ENCODE results near the gene TOP3B.

DNA sequence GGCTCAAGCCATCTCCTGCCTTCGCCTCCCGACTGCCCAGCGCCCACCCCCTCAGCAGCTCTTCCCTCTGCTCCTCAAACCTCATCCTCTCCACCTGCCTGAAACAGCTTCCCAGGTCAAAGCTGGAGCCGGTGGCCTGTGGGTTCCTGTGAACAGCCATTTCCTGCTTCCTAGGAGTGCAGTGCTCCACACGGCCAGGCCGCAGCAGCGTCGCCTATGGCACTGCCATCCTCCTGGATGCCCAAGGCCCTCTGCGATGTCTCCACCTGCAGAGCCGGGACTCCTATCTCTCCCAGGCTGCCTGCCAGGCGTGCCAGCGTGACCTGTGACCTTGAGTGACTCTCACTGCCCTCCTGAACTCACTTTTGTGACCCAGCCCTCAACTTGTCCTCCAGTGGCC is 54.5 kb downstream of the TOP3B start:
- TF ChIP-seq RBM22 (IDR thresholded peaks at IDR 0.05; ENCODE audit: low read depth, low read length, poor library complexity, severe bottlenecking) (no peak), CAMTA2 (CRISPR knock-in tag; conservative IDR thresholded peaks at IDR 0.05) (no peak), ARID1B (IDR thresholded peaks at IDR 0.05) (no peak), HDAC2 (IDR thresholded peaks at IDR 0.05) (no peak), ZNF143 (CRISPR knock-in tag; IDR thresholded peaks at IDR 0.05) (no peak), KLF16 (IDR thresholded peaks at IDR 0.05) (no peak), POLR2A (conservative IDR thresholded peaks at IDR 0.05) (no peak), NFE2 (IDR thresholded peaks at IDR 0.05; ENCODE audit: low read depth) (no peak)
- TF ChIP-seq, protein P1, sequence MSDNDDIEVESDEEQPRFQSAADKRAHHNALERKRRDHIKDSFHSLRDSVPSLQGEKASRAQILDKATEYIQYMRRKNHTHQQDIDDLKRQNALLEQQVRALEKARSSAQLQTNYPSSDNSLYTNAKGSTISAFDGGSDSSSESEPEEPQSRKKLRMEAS (CRISPR knock-in tag; IDR thresholded peaks at IDR 0.05): no peak
- TF ChIP-seq, protein P2, sequence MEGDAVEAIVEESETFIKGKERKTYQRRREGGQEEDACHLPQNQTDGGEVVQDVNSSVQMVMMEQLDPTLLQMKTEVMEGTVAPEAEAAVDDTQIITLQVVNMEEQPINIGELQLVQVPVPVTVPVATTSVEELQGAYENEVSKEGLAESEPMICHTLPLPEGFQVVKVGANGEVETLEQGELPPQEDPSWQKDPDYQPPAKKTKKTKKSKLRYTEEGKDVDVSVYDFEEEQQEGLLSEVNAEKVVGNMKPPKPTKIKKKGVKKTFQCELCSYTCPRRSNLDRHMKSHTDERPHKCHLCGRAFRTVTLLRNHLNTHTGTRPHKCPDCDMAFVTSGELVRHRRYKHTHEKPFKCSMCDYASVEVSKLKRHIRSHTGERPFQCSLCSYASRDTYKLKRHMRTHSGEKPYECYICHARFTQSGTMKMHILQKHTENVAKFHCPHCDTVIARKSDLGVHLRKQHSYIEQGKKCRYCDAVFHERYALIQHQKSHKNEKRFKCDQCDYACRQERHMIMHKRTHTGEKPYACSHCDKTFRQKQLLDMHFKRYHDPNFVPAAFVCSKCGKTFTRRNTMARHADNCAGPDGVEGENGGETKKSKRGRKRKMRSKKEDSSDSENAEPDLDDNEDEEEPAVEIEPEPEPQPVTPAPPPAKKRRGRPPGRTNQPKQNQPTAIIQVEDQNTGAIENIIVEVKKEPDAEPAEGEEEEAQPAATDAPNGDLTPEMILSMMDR (IDR thresholded peaks at IDR 0.05 in 2 of 3, conservative IDR thresholded peaks at IDR 0.05 in 1 of 3; ENCODE audit: insufficient read depth in 2 of 3, low read depth in 1 of 3, low read length in 3 of 3): no peak
- TF ChIP-seq, protein P3, sequence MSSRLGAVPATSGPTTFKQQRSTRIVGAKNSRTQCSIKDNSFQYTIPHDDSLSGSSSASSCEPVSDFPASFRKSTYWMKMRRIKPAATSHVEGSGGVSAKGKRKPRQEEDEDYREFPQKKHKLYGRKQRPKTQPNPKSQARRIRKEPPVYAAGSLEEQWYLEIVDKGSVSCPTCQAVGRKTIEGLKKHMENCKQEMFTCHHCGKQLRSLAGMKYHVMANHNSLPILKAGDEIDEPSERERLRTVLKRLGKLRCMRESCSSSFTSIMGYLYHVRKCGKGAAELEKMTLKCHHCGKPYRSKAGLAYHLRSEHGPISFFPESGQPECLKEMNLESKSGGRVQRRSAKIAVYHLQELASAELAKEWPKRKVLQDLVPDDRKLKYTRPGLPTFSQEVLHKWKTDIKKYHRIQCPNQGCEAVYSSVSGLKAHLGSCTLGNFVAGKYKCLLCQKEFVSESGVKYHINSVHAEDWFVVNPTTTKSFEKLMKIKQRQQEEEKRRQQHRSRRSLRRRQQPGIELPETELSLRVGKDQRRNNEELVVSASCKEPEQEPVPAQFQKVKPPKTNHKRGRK (tag; IDR thresholded peaks at IDR 0.05): no peak
